ENCODE data around the gene RABGAP1L.
"Not testable (repeated sequence)": the region's sequence is repeated elsewhere in the genome, so short reads cannot be mapped to it uniquely, and the experiment has no call there.

Gene RABGAP1L

GRCh38 chr1:174692313-174692712 lies 533.0 kb downstream of the RABGAP1L start:
- no peaks in the 10 kb centered on the region for H3K27me3 ChIP-seq (replicated peaks in 2 of 5; ENCODE audit: control insufficient read depth in 4 of 5, insufficient read depth in 5 of 5, low read length in 4 of 5)
- H3K27ac ChIP-seq (ENCODE audit: insufficient read depth in 1 of 2, low read depth in 1 of 2, low read length in 2 of 2, poor library complexity in 1 of 2, severe bottlenecking in 2 of 2): no peak overlapping the region
- ChIA-PET CTCF (no interaction called here), POLR2A (no interaction called here)
- no CpG with 5 or more reads among the region's 1 CpG for WGBS (ENCODE audit: insufficient coverage)
- DNase-seq: peak in 1 of 3 donors; percentile 2
- no peak overlapping the region for H3K4me3 ChIP-seq (ENCODE audit: control insufficient read depth in 1 of 7, extremely low read depth in 1 of 7, insufficient read depth in 4 of 7, low read depth in 2 of 7, low read length in 6 of 7)
- peaks cover 0 to 2% (median 0%) of the 10 kb centered on the region in 4 experiments for H3K36me3 ChIP-seq (ENCODE audit: control insufficient read depth in 4 of 4, insufficient read depth in 4 of 4, low read length in 3 of 4)
- H3K4me1 ChIP-seq (ENCODE audit: control extremely low read depth in 1 of 4, control insufficient read depth in 4 of 4, insufficient read depth in 4 of 4, low read length in 3 of 4): no peaks in the 10 kb centered on the region
- no peaks in the 10 kb centered on the region for H3K9me3 ChIP-seq (ENCODE audit: control extremely low read depth in 1 of 5, control insufficient read depth in 4 of 5, insufficient read depth in 2 of 5, low read depth in 1 of 5, low read length in 4 of 5)

DNA sequence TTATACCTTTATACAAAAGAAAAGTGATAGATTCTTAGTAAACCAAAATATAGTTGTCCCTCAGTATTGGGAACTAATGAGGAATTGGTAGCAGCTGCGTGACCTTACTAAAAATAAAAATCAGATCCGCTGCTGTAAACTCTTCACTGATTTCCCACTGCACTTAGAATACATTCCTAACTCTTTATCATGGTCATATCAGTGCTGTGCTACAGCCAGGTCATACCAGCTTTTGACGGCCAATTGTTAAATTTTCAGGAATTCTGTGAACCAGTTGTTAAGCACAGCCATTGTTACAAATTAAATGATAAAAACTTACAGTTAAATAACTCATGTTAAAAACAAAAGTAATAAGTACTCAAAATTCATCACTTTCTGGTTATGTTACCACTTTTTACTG lies 533.8 kb downstream of the RABGAP1L start:
- WGBS (ENCODE audit: insufficient coverage): 100% methylated on average over 2 of the region's 3 CpGs
- peaks cover 0 to 2% (median 0%) of the 10 kb centered on the region in 4 experiments for H3K36me3 ChIP-seq (ENCODE audit: control insufficient read depth in 4 of 4, insufficient read depth in 4 of 4, low read length in 3 of 4)

GRCh38 chr1:174693539-174693938 lies 534.2 kb downstream of the RABGAP1L start:
- H3K9me3 ChIP-seq (ENCODE audit: control extremely low read depth in 1 of 5, control insufficient read depth in 4 of 5, insufficient read depth in 2 of 5, low read depth in 1 of 5, low read length in 4 of 5); H3K36me3 ChIP-seq (ENCODE audit: control insufficient read depth in 4 of 4, insufficient read depth in 4 of 4, low read length in 3 of 4); H3K27me3 ChIP-seq (replicated peaks in 2 of 5; ENCODE audit: control insufficient read depth in 4 of 5, insufficient read depth in 5 of 5, low read length in 4 of 5); POLR2A ChIA-PET; DNase-seq; H3K4me3 ChIP-seq (ENCODE audit: control insufficient read depth in 1 of 7, extremely low read depth in 1 of 7, insufficient read depth in 4 of 7, low read depth in 2 of 7, low read length in 6 of 7); H3K4me1 ChIP-seq (ENCODE audit: control extremely low read depth in 1 of 4, control insufficient read depth in 4 of 4, insufficient read depth in 4 of 4, low read length in 3 of 4); CTCF ChIA-PET; H3K27ac ChIP-seq (ENCODE audit: insufficient read depth in 1 of 2, low read depth in 1 of 2, low read length in 2 of 2, poor library complexity in 1 of 2, severe bottlenecking in 2 of 2): not testable (repeated sequence)

More for the DNA sequence above, 533.8 kb downstream of the RABGAP1L start:
- ChIA-PET CTCF (no interaction called here), POLR2A (no interaction called here)
- no peak for DNase-seq
- Histone ChIP-seq H3K27ac (ENCODE audit: insufficient read depth in 1 of 2, low read depth in 1 of 2, low read length in 2 of 2, poor library complexity in 1 of 2, severe bottlenecking in 2 of 2) (no peak overlapping the region), H3K27me3 (replicated peaks in 2 of 5; ENCODE audit: control insufficient read depth in 4 of 5, insufficient read depth in 5 of 5, low read length in 4 of 5) (no peaks in the 10 kb centered on the region), H3K4me3 (ENCODE audit: control insufficient read depth in 1 of 7, extremely low read depth in 1 of 7, insufficient read depth in 4 of 7, low read depth in 2 of 7, low read length in 6 of 7) (no peak overlapping the region), H3K9me3 (ENCODE audit: control extremely low read depth in 1 of 5, control insufficient read depth in 4 of 5, insufficient read depth in 2 of 5, low read depth in 1 of 5, low read length in 4 of 5) (no peaks in the 10 kb centered on the region), H3K4me1 (ENCODE audit: control extremely low read depth in 1 of 4, control insufficient read depth in 4 of 4, insufficient read depth in 4 of 4, low read length in 3 of 4) (no peaks in the 10 kb centered on the region)

GRCh38 chr1:174696026-174696821 lies 536.9 kb downstream of the RABGAP1L start:
- no peak for DNase-seq
- H3K36me3 ChIP-seq (ENCODE audit: control insufficient read depth in 4 of 4, insufficient read depth in 4 of 4, low read length in 3 of 4): peaks cover 0 to 2% (median 0%) of the 10 kb centered on the region in 4 experiments
- 100% methylated on average over 4 of the region's 5 CpGs for WGBS (ENCODE audit: insufficient coverage)
- no peaks in the 10 kb centered on the region for H3K4me1 ChIP-seq (ENCODE audit: control extremely low read depth in 1 of 4, control insufficient read depth in 4 of 4, insufficient read depth in 4 of 4, low read length in 3 of 4)
- no peak overlapping the region for H3K27ac ChIP-seq (ENCODE audit: insufficient read depth in 1 of 2, low read depth in 1 of 2, low read length in 2 of 2, poor library complexity in 1 of 2, severe bottlenecking in 2 of 2)
- ChIA-PET POLR2A (no interaction called here), CTCF (no interaction called here)
- no peak overlapping the region for H3K4me3 ChIP-seq (ENCODE audit: control insufficient read depth in 1 of 7, extremely low read depth in 1 of 7, insufficient read depth in 4 of 7, low read depth in 2 of 7, low read length in 6 of 7)
- no peaks in the 10 kb centered on the region for H3K27me3 ChIP-seq (replicated peaks in 2 of 5; ENCODE audit: control insufficient read depth in 4 of 5, insufficient read depth in 5 of 5, low read length in 4 of 5)
- no peaks in the 10 kb centered on the region for H3K9me3 ChIP-seq (ENCODE audit: control extremely low read depth in 1 of 5, control insufficient read depth in 4 of 5, insufficient read depth in 2 of 5, low read depth in 1 of 5, low read length in 4 of 5)

DNA sequence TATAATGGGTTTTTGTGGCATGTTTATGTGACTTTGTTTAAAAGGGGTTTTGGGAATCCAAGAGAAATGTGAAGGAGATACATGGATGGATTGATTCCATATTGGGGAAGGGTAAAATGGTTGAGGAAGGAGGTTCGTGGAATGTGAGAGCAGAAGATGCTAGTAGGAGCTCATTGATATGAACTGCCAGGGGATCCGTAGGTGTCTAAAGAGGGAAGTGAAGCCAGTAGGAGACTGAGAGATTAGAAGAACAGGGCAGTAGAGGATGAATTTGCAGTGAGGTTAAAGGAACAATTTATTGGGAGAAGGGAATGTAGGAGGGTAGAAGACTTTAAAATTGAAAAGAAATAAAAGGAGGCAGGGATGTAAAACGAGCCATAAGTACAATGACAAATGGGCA lies 541.0 kb downstream of the RABGAP1L start:
- H3K9me3 ChIP-seq (ENCODE audit: control extremely low read depth in 1 of 5, control insufficient read depth in 4 of 5, insufficient read depth in 2 of 5, low read depth in 1 of 5, low read length in 4 of 5): no peaks in the 10 kb centered on the region
- H3K36me3 ChIP-seq (ENCODE audit: control insufficient read depth in 4 of 4, insufficient read depth in 4 of 4, low read length in 3 of 4): no peaks in the 10 kb centered on the region
- no peak overlapping the region for H3K4me3 ChIP-seq (ENCODE audit: control insufficient read depth in 1 of 7, extremely low read depth in 1 of 7, insufficient read depth in 4 of 7, low read depth in 2 of 7, low read length in 6 of 7)
- no peaks in the 10 kb centered on the region for H3K4me1 ChIP-seq (ENCODE audit: control extremely low read depth in 1 of 4, control insufficient read depth in 4 of 4, insufficient read depth in 4 of 4, low read length in 3 of 4)
- no peak overlapping the region for H3K27ac ChIP-seq (ENCODE audit: insufficient read depth in 1 of 2, low read depth in 1 of 2, low read length in 2 of 2, poor library complexity in 1 of 2, severe bottlenecking in 2 of 2)
- no peaks in the 10 kb centered on the region for H3K27me3 ChIP-seq (replicated peaks in 2 of 5; ENCODE audit: control insufficient read depth in 4 of 5, insufficient read depth in 5 of 5, low read length in 4 of 5)
- ChIA-PET POLR2A (no interaction called here), CTCF (interaction anchor here (1.1 kb wide), 1 partner anchor 9 kb away, joined by 3 read pairs; no protein-coding TSS in a partner anchor)
- no peak for DNase-seq
- WGBS (ENCODE audit: insufficient coverage): 98% methylated on average over 3 of the region's 3 CpGs

- ChIA-PET POLR2A (no interaction called here), CTCF (interaction anchor here (1.1 kb wide), 1 partner anchor 8 kb away, joined by 3 read pairs; no protein-coding TSS in a partner anchor)
- Histone ChIP-seq H3K4me1 (ENCODE audit: control extremely low read depth in 1 of 4, control insufficient read depth in 4 of 4, insufficient read depth in 4 of 4, low read length in 3 of 4) (no peaks in the 10 kb centered on the region), H3K27me3 (replicated peaks in 2 of 5; ENCODE audit: control insufficient read depth in 4 of 5, insufficient read depth in 5 of 5, low read length in 4 of 5) (no peaks in the 10 kb centered on the region), H3K36me3 (ENCODE audit: control insufficient read depth in 4 of 4, insufficient read depth in 4 of 4, low read length in 3 of 4) (no peaks in the 10 kb centered on the region), H3K9me3 (ENCODE audit: control extremely low read depth in 1 of 5, control insufficient read depth in 4 of 5, insufficient read depth in 2 of 5, low read depth in 1 of 5, low read length in 4 of 5) (no peaks in the 10 kb centered on the region), H3K4me3 (ENCODE audit: control insufficient read depth in 1 of 7, extremely low read depth in 1 of 7, insufficient read depth in 4 of 7, low read depth in 2 of 7, low read length in 6 of 7) (no peak overlapping the region), H3K27ac (ENCODE audit: insufficient read depth in 1 of 2, low read depth in 1 of 2, low read length in 2 of 2, poor library complexity in 1 of 2, severe bottlenecking in 2 of 2) (no peak overlapping the region)
- WGBS (ENCODE audit: insufficient coverage): 100% methylated on average over 1 of the region's 3 CpGs
- DNase-seq: no peak
These were observed 541.5 kb downstream of the RABGAP1L start for GRCh38 chr1:174700775-174701174.

- WGBS (ENCODE audit: insufficient coverage): 95% methylated on average over 2 of the region's 2 CpGs
- H3K9me3 ChIP-seq (ENCODE audit: control extremely low read depth in 1 of 5, control insufficient read depth in 4 of 5, insufficient read depth in 2 of 5, low read depth in 1 of 5, low read length in 4 of 5): no peaks in the 10 kb centered on the region
- no peaks in the 10 kb centered on the region for H3K27me3 ChIP-seq (replicated peaks in 2 of 5; ENCODE audit: control insufficient read depth in 4 of 5, insufficient read depth in 5 of 5, low read length in 4 of 5)
- CTCF ChIA-PET: no interaction called here
- no peak overlapping the region for H3K4me3 ChIP-seq (ENCODE audit: control insufficient read depth in 1 of 7, extremely low read depth in 1 of 7, insufficient read depth in 4 of 7, low read depth in 2 of 7, low read length in 6 of 7)
- no peaks in the 10 kb centered on the region for H3K36me3 ChIP-seq (ENCODE audit: control insufficient read depth in 4 of 4, insufficient read depth in 4 of 4, low read length in 3 of 4)
- H3K4me1 ChIP-seq (ENCODE audit: control extremely low read depth in 1 of 4, control insufficient read depth in 4 of 4, insufficient read depth in 4 of 4, low read length in 3 of 4): no peaks in the 10 kb centered on the region
- no peak overlapping the region for H3K27ac ChIP-seq (ENCODE audit: insufficient read depth in 1 of 2, low read depth in 1 of 2, low read length in 2 of 2, poor library complexity in 1 of 2, severe bottlenecking in 2 of 2)
- POLR2A ChIA-PET: no interaction called here
- no peak for DNase-seq
These were observed 542.2 kb downstream of the RABGAP1L start for GRCh38 chr1:174701565-174701964.
